M059J (cell line): Measurements from ENCODE around the gene LRFN3. TPM values are rescaled to one million over a fixed set of nuclear protein-coding genes. Genes with fewer than 3 reads are reported as not detected.
"Not testable (repeated sequence)": the region's sequence is repeated elsewhere in the genome, so short reads cannot be mapped to it uniquely, and the experiment has no call there.

Experiments used
- DNase-seq: peaks from one replicate; pipeline ENCODE4 v3.0.0-alpha.2; 2012; ENCODE audit warnings: low read depth
- total RNA-seq: library from RNA; depleted of rRNA; stranded (reverse); fragments of >200 nt; shearing (Covaris generic); gene quantifications from 2 replicates; pipeline ENCODE4 v1.2.3, GENCODE V29; 2014

LRFN3 gene
- total RNA-seq, 1 experiment from 2014 or later: 4.6 TPM

DNA sequence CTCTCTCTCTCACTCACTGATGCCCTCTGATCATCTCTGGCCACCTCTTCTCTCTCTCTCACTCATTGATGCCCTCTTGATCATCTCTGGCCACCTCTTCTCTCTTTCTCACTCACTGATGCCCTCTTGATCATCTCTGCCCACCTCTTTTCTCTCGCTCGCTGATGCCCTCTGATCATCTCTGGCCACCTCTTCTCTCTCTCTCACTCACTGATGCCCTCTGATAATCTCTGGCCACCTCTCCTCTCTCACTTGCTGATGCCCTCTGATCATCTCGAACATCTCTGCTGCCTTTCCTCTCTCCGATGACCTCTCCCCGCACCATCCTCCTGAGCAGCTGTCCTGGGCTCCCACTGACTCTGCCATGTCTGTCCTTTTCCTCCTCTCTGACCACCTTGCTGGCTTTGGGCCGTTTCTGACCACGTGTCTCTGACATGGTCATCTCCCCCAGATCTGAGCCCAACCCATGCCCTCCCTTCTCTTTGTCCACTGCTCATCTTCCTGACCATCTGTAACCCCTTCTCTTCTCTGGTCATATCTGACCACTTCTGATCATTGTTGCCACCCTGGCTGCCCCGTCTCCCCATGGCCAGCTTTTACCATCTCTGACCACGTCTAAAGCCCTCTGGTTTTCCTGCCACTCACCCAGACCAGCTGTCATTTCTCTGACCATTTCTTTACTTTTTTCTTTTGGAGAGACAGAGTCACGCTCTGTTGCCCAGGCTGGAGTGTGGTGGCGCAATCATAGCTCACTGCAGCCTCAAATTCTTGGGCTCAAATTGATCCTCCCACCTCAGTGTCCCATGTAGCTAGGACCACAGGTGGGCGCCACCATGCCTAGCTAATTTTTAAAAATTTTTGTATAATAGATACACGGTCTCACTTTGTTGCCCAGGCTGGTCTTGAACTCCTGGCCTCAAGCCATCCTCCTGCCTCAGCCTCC lies 2.4 kb downstream of the LRFN3 start:
- DNase-seq: no peak

DNA sequence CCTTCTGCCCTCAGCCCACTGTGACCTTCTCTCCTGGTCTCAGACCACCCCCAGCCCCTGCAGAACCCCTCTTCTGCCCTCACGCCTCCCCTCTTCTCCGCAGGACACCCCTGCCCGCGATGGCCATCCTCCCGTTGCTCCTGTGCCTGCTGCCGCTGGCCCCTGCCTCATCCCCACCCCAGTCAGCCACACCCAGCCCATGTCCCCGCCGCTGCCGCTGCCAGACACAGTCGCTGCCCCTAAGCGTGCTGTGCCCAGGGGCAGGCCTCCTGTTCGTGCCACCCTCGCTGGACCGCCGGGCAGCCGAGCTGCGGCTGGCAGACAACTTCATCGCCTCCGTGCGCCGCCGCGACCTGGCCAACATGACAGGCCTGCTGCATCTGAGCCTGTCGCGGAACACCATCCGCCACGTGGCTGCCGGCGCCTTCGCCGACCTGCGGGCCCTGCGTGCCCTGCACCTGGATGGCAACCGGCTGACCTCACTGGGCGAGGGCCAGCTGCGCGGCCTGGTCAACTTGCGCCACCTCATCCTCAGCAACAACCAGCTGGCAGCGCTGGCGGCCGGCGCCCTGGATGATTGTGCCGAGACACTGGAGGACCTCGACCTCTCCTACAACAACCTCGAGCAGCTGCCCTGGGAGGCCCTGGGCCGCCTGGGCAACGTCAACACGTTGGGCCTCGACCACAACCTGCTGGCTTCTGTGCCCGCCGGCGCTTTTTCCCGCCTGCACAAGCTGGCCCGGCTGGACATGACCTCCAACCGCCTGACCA lies 3.3 kb downstream of the LRFN3 start:
- no peak for DNase-seq

DNA sequence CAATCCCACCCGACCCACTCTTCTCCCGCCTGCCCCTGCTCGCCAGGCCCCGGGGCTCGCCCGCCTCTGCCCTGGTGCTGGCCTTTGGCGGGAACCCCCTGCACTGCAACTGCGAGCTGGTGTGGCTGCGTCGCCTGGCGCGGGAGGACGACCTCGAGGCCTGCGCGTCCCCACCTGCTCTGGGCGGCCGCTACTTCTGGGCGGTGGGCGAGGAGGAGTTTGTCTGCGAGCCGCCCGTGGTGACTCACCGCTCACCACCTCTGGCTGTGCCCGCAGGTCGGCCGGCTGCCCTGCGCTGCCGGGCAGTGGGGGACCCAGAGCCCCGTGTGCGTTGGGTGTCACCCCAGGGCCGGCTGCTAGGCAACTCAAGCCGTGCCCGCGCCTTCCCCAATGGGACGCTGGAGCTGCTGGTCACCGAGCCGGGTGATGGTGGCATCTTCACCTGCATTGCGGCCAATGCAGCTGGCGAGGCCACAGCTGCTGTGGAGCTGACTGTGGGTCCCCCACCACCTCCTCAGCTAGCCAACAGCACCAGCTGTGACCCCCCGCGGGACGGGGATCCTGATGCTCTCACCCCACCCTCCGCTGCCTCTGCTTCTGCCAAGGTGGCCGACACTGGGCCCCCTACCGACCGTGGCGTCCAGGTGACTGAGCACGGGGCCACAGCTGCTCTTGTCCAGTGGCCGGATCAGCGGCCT lies 4.1 kb downstream of the LRFN3 start:
- no peak for DNase-seq

DNA sequence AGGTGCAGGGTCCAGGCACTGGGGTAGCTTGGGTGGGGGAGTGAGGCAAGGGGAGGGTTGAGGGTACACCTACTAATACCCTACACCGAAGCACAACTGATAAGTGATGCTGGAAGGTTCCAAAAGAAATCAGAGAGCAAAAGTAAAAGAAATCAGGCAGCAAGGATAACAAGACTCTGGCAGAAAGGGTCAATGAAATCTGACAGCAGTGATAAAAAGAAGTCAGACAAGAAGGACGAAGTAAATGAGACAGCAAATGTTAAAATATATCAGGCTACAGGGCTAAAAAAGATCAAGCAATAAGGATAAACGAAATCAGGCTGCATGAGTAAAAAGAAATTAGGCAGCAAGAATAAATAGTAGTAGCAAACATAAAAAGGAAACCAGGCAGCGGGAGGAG lies 4.7 kb downstream of the LRFN3 start:
- DNase-seq: no peak

DNA sequence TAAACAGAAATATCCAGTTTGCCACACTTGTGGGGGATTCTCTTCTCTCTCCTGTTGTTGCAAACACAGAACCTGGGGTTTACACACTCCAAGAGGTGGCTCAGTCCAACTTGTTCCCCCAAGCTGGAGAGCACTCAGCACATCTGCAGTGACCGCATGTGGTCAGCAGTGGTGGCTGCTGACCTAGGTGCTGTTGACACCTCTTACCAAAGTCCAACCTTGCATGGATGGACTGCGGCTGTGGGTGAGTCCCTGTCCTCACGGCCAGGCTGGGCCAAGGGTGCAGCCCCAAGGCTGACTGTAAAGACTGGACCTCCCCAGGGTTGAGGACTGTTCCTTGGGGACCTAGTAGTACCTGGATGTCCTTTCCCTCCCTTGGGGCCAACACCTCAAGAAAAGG lies 6.1 kb downstream of the LRFN3 start:
- no peak for DNase-seq

DNA sequence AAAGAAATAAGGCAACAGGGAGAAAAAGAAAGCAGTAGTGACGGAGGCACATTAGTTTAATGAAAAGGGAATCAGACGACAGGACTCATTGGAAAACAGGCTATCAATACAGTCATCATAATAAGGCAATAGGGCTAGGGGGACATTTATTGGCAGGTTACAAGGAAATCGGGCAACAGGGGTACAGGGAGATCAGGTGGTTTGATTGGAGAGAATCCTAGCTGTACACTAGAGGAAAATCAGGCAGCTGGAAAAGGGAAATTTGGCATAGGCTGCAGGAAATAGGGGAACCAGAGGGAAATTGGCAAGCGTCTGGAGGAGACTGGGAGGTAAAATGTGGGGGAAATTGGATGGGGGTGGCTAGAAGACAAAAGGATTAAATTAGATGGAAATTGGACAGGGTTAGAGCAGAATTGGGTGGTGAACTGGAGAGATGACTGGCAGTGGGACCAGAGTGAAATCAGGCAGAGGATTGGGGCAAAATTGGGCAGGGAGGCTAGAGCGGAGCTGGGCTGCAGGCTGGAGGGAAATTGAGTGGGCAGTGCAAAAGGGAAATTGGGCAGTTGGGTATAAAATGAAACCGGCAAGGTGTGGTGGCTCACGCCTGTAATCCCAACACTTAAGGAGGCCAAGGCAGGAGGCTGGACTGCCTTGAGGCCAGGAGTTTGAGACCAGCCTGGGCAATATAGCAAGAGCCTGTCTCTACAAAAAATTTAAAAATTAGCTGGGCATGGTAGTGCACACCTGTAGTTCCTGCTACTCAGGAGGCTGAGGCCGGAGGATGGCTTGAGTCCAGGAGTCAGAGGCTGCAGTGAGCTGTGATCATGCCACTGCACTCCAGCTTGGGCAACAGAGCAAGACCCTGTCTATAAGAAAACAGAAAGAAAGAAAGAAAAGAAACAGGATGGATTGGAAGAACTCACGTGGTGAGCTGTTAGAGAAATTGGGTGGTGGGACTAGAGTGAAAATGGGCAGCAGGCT lies 7.4 kb downstream of the LRFN3 start:
- DNase-seq: no peak

DNA sequence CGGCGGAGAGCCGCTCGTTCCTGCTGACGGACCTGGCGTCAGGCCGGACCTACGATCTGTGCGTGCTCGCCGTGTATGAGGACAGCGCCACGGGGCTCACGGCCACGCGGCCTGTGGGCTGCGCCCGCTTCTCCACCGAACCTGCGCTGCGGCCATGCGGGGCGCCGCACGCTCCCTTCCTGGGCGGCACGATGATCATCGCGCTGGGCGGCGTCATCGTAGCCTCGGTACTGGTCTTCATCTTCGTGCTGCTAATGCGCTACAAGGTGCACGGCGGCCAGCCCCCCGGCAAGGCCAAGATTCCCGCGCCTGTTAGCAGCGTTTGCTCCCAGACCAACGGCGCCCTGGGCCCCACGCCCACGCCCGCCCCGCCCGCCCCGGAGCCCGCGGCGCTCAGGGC lies 8.4 kb downstream of the LRFN3 start:
- DNase-seq: no peak

DNA sequence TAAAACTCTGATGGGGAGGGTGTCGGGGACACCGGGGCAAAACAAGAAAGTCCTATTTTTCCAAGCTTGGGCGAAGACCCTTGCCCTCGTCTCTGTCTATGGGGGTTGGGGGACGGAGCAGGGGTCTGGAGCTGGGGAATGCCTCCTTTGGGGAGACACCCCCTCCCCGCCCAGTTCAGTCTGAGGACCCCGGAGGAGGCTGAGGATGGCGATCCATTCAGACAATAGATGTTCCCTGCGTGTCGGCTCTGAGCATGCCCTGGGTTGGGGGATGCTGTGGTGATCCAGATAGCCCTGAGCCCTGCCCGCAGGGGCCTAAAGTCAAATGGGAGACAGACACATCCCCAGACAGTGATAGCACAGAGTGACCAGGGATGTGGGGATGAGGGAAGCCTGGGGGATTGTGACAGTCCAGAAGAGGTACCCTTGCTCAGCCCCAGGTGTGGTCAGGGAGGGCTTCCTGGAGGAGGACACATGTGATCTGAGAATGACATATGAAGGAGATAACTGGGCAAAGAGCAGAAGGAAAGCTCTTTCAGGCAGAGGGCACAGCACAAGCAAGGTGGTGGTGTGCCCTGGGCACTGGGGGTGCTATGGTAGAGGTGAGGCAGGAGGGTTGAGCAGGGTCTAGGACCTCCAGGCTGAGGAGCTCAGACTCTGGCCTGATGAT lies 9.1 kb downstream of the LRFN3 start:
- DNase-seq: no peak

DNA sequence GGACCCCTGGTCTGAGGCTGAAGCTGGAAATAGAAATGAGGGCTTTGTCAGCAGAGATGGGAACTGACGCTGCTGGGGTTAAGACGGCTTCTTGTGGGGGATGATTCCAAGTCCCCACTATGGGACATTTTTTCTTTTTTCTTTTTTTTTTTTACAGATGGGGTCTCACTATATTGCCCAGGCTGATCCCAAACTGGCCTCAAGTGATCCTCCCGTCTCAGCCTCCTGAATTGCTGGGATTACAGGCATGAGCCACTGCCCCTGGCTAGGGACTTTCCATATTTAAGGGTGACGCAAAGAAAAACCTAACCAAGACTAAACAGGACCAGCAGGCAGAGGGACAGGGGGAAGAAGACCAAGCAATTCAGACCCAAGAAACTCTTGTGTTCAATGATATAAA lies 10.0 kb downstream of the LRFN3 start:
- no peak for DNase-seq

DNA sequence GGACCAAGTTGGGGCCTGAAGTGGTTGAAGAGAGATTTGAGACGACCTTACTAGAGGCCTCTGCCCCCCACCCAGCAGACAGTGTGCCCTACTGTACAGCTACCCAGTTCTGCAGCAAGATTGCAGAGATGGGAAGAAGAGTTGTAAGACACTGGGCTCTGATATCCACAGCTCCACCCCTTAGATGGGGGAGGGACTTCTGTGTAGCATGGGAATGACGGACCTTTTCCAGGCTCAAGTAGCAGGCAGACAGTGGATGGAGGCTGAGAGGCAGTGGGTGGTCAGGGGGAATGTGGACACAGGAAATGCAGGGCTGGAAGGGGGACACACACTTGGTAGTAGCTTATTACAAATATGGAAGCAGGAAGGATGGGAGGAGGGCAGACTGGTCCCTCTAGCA lies 13.0 kb downstream of the LRFN3 start:
- no peak for DNase-seq

DNA sequence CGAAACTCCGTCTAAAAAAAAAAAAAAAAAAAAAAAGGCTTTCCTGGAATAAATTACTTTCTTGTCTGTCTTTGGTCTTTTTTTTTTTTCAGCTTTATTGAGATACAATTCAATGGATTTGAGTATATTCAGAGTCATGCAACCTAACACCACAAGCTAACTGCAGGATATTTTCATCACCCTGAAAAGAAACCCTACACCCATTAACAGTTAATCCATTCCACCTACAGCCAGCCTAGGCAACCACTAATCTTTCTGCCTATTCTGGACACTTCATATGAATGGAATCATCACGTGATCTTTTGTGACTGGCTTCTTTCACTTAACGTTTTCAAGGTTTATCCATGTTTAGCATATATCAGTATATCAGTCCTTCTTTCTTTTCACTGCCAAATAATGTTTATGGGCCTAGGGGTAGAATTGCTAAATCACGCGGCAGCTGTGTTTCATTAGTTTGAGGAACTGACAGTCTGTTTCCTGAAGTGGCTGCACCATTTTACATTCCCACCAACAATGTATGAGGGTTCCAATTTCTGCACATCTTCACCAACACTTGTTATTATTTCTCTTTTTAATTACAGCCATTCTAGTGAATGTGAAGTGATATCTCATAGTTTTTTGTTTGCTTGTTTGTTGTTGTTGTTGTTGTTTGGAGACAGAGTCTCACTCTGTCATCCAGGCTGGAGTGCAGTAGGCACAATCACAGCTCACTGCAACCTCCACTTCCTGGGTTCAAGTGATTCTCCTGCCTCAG lies 19.9 kb downstream of the LRFN3 start:
- no peak for DNase-seq

DNA sequence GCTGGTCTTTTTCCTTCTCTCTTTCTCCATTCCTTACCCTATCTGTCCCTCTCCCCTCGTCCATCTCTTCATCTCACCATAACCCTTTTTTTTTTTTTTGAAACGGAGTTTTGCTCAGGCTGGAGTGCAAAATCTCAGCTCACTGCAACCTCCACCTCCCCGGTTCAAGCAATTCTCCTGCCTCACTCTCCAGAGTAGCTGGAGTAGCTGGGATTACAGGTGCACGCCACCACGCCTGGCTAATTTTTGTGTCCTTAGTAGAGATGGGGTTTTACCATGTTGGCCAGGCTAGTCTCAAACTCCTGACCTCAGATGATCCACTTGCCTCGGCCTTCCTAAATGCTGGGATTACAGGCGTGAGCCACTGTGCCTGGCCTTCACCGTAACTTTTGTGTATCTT lies 21.2 kb downstream of the LRFN3 start:
- not testable (repeated sequence) for DNase-seq

DNA sequence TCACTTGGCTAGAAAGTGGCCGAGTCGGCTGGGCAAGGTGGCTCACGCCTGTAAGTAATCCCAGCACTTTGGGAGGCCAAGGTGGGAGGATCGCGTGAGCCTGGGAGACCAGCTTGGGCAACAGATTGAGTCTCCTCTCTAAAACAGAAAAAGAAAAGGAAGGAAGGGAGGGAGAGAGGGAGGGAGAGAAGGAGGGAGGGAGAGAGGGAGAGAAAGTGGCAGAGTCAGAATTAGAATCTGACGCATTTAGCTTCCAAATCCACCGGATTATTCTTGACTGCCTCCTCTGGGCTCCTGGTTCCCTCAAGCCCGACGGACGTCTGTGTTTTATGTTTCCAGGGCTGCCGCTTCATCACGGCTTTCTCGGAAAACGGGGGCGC lies 22.5 kb downstream of the LRFN3 start:
- DNase-seq: no peak

DNA sequence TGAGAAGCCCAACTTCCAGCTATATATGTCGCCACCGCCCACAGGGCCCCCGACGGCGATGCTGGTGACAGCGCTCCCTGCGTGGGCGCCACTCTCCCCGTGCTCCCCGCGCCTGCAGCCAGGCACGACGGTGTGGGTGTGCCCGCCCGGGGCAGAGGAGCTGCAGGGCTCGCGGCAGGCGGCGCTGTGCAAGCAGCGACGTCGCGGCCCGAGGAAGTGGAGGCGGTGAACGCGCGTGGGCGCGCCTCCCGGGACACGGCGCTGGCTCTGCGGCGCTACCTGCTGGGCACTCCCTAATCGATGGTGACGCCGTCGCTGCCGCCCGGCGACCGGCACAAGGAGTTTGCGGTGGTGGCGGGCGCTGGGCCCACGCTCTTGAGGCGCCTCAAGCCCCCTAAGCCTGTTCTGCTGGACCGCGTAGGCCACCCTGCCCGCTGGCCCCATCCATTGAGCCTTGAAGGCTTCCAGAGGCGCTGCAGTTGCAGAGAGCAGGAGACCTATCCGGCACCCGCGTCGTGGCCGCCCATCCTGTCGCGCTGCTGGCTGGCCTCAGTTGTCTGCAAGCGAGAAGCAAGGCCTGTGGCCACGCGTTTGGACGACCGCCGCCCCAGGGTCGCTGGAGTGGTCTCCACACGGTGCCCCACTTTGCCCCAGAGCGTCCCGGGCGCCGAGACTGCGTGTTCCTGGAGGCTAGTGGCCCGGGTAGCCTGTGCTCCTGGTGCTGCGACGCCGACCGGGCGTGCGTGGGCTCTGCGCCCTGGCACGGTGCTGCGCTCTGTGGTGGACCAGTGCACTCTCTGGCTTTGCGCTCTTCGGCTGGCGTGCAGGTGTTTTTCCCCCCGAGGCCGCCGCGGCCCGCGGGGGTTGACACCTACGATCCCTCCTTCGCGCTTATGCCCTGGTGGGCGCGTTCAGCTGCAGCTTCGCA lies 23.1 kb downstream of the LRFN3 start:
- no peak for DNase-seq

DNA sequence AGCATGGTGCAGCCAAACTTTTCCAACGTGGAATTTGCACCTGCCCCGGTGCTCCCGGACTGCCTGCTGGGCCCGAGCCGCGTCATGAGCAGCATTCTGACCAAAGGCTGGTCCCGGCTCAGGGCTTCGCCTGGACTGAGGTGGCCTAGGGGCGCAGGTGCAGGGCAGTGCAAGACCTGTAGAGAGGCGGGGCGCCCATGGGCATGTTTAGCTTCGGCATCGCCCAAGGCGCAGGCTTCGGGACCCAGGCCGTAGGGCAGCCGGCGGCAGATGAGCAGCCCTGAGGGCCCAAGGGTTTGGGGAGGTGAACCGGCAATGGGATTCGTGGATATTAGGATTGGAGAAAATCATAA lies 23.8 kb downstream of the LRFN3 start:
- no peak for DNase-seq

DNA sequence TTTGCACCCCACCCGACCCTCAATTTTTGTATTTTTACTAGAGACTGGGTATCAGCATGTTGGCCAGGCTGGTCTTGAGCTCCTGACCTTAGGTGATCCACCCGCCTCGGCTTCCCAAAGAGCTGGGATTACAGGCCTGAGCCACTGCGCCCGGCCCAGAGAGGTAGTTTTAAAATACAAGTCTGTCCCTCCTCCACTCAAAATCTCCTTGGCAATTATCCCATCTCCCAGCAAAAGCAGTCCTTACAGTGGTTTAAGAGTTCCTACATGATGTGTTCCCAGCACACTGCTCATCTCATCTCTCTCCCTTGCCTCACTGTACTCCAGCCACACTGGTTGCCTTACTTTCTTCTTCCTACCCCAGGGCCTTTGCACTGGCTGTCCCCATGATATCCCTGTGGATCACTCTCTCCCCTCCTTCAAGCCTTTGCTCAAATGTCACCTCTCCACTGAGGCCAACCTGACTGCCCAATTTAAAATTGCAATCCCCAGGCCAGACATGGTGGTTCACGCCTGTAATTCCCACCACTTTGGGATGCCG lies 24.3 kb downstream of the LRFN3 start:
- no peak for DNase-seq

DNA sequence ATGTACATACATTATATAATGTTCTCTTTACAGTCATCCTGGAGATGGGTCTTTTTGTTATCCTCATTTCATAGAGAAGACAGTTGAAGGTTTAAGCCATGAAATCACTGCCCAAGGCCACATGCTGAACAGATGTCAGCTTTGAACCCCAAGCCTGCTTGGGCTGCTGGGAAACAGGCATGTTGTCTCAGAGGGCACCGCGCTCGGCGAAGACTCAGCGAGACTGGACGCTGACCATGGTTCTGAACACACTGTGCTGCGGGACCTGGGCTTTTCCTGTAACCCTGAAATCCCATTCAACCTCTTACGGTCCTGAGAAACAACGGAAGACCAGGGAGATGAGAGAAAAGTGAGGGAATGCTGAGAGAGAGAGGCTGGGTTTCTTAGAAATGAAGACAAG lies 27.3 kb downstream of the LRFN3 start:
- DNase-seq: peak; percentile 37

DNA sequence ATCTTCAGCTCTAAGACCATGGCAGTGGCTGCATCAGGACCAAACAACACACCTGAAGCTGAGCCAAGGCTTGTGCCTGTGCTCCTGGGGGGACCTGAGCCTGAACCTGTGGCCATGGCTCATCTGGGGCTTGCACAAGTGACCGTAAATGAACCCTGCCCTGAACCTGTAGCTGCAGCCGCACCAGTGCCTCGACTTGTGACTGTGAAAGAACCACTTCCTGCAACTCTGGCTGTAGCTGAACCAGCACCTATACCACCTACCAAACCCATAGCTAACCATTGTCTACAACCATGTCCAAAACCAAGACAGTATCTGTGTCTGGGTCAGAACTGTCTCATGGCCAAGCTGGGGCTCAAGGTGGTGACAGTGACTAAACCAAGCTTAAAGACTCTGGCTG lies 30.6 kb downstream of the LRFN3 start:
- no peak for DNase-seq

DNA sequence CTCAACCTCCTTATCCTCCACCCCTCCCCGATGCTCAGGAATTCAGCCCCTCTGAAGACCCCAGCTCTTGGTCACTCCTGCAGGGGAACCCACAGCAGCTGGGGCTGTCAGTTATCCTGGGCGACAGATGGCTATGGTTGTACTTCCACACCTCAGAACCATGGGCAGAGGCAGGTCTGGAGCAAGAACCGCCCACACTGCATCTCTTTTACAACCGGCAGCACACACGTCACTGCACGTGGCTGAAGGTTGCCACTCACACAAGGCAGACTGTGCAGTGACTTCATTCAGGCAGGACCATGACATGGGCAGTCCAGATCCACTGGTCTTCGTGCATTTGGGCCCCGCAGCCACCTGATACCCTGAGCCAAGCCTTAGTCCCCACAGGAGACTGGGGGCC lies 37.3 kb downstream of the LRFN3 start:
- peak; percentile 7 for DNase-seq
